Loucy (cell line): ENCODE data around the gene ABRAXAS1.

Source experiments
- EZH2phosphoT487 ChIP-seq: fragments of 200-600 bp; IDR thresholded peaks from 2 replicates; pipeline ENCODE4 v1.6.1; 2018; ENCODE audit warnings: antibody characterized with exemption, mild to moderate bottlenecking, moderate library complexity, borderline replicate concordance
- TF ChIP-seq, protein P1 (sequence below): fragments of 200-600 bp; sonication (generic); conservative IDR thresholded peaks from 2 replicates; pipeline ENCODE4 v1.5.1; 2014; ENCODE audit warnings: mild to moderate bottlenecking, antibody characterized with exemption, low read length

DNA sequence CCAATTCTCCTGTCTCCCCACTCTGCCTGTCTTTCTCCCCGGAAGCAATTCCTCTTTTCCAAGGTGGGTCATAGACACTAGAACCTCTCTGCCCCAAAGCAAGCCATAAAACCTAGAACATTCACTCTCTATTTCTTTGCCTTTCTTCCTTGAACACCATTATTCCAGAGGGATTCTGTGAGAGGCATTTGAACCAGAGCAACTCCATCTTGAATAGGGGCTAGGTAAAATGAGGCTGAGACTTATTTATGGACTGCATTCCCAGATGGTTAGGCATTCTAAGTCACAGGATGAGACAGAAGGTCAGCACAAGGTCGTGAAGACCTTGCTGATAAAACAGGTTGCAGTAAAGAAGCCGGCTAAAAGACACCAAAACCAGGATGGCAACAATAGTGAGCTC lies 37.3 kb upstream of the ABRAXAS1 start:
- TF ChIP-seq, protein P1, sequence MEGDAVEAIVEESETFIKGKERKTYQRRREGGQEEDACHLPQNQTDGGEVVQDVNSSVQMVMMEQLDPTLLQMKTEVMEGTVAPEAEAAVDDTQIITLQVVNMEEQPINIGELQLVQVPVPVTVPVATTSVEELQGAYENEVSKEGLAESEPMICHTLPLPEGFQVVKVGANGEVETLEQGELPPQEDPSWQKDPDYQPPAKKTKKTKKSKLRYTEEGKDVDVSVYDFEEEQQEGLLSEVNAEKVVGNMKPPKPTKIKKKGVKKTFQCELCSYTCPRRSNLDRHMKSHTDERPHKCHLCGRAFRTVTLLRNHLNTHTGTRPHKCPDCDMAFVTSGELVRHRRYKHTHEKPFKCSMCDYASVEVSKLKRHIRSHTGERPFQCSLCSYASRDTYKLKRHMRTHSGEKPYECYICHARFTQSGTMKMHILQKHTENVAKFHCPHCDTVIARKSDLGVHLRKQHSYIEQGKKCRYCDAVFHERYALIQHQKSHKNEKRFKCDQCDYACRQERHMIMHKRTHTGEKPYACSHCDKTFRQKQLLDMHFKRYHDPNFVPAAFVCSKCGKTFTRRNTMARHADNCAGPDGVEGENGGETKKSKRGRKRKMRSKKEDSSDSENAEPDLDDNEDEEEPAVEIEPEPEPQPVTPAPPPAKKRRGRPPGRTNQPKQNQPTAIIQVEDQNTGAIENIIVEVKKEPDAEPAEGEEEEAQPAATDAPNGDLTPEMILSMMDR = no peak
- TF ChIP-seq EZH2phosphoT487 = no peak
